Mucosa of descending colon (tissue), 3 donors: ENCODE results near the gene ROMO1. TPM values are rescaled to one million over a fixed set of nuclear protein-coding genes. Genes with fewer than 3 reads are reported as not detected.
"Not testable (repeated sequence)": the region's sequence is repeated elsewhere in the genome, so short reads cannot be mapped to it uniquely, and the experiment has no call there.

Experiments
- ATAC-seq: fragments of 200-7000 bp; cut with Tn5 transposase; one replicate; pipeline ENCODE4 v1.9.1; 2020; ENCODE audit warnings: mild to moderate bottlenecking, moderate library complexity
- DNase-seq, 3 donors: peaks; one replicate each; pipeline ENCODE4 v3.0.0-alpha.2; 2020
- H3K36me3 ChIP-seq: fragments of 200-600 bp; one replicate; pipeline ENCODE4 v1.8.0; 2021; ENCODE audit warnings: low read depth, mild to moderate bottlenecking
- H3K4me1 ChIP-seq: fragments of 200-600 bp; one replicate; pipeline ENCODE4 v1.8.0; 2021; ENCODE audit warnings: low read depth, mild to moderate bottlenecking
- H3K4me3 ChIP-seq: fragments of 200-600 bp; one replicate; pipeline ENCODE4 v1.8.0; 2021; ENCODE audit warnings: mild to moderate bottlenecking
- H3K9me3 ChIP-seq: fragments of 200-600 bp; one replicate; pipeline ENCODE4 v1.8.0; 2021; ENCODE audit warnings: mild to moderate bottlenecking
- CTCF ChIP-seq: fragments of 200-600 bp; IDR thresholded peaks from one replicate; pipeline ENCODE4 v1.8.0; 2022; ENCODE audit warnings: antibody characterized with exemption, mild to moderate bottlenecking
- intact Hi-C, 2 donors: fragments of 100-400 bp; cut with DNase I in 1 of 2; cut with micrococcal nuclease in 1 of 2; formaldehyde crosslinking; loops; one replicate each; pipeline versions ENCODE4 v1.11.0 to v1.11.1; 2022; cut with DNase I, micrococcal nuclease
- total RNA-seq, 3 donors: library from RNA; stranded (reverse); fragmentation: NEBNext Ultra II Directional in 2 of 3; extraction: Animal tissue kit (Norgen Biotek cat#: 25700) in 2 of 3; gene quantifications; one replicate each; pipeline versions ENCODE4 v1.2.1 to v1.2.4, GENCODE V29; 2021 to 2023
- donor health status: DM: no; HTN: no; CAD: no; lungs with moderate emphysema.
- donor health status: DM: no; HTN: no; CAD: no.
- donor health status: DM: no; HTN: yes; CAD: no.

The ROMO1 gene
- total RNA-seq, 3 donors from 2014 or later, result 112 to 147 (median 137) TPM

GRCh38 chr20:35669221-35669620 is 30.0 kb upstream of the ROMO1 start:
- H3K4me3 ChIP-seq, result no peak overlapping the region
- no peaks in the 10 kb centered on the region for H3K9me3 ChIP-seq
- intact Hi-C loops, result no loop called here
- no peaks in the 10 kb centered on the region for H3K36me3 ChIP-seq
- no peak for TF ChIP-seq CTCF
- ATAC-seq (no peak), DNase-seq (no peak)
- no peaks in the 10 kb centered on the region for H3K4me1 ChIP-seq

GRCh38 chr20:35669681-35670080 is 29.5 kb upstream of the ROMO1 start:
- H3K9me3 ChIP-seq, result no peaks in the 10 kb centered on the region
- DNase-seq (no peak), ATAC-seq (no peak)
- H3K36me3 ChIP-seq, result no peaks in the 10 kb centered on the region
- intact Hi-C loops, result no loop called here
- no peaks in the 10 kb centered on the region for H3K4me1 ChIP-seq
- no peak overlapping the region for H3K4me3 ChIP-seq
- TF ChIP-seq CTCF, result no peak

- Histone ChIP-seq H3K36me3 (no peaks in the 10 kb centered on the region), H3K9me3 (no peaks in the 10 kb centered on the region), H3K4me3 (no peak overlapping the region), H3K4me1 (no peaks in the 10 kb centered on the region)
- DNase-seq (no peak), ATAC-seq (no peak)
- intact Hi-C loops, result no loop called here
- TF ChIP-seq CTCF, result no peak
Observed at GRCh38 chr20:35673884-35674283, 25.3 kb upstream of the ROMO1 start.

- ATAC-seq (no peak), DNase-seq (no peak)
- no peaks in the 10 kb centered on the region for H3K36me3 ChIP-seq
- intact Hi-C loops, result no loop called here
- H3K4me3 ChIP-seq, result no peak overlapping the region
- no peaks in the 10 kb centered on the region for H3K9me3 ChIP-seq
- no peak for TF ChIP-seq CTCF
- no peaks in the 10 kb centered on the region for H3K4me1 ChIP-seq
Observed at GRCh38 chr20:35674921-35675320, 24.3 kb upstream of the ROMO1 start.

GRCh38 chr20:35680452-35681183 is 18.6 kb upstream of the ROMO1 start:
- H3K4me1 ChIP-seq, result no peaks in the 10 kb centered on the region
- no peaks in the 10 kb centered on the region for H3K9me3 ChIP-seq
- DNase-seq, result no peak
- no peak overlapping the region for H3K4me3 ChIP-seq
- intact Hi-C loops, result no loop called here
- no peak for TF ChIP-seq CTCF
- ATAC-seq, result no peak
- no peaks in the 10 kb centered on the region for H3K36me3 ChIP-seq

GRCh38 chr20:35681960-35682359 is 17.2 kb upstream of the ROMO1 start:
- no peak for ATAC-seq
- H3K4me3 ChIP-seq, result no peak overlapping the region
- H3K9me3 ChIP-seq, result no peaks in the 10 kb centered on the region
- intact Hi-C loops, result no loop called here
- no peaks in the 10 kb centered on the region for H3K4me1 ChIP-seq
- H3K36me3 ChIP-seq, result no peaks in the 10 kb centered on the region
- TF ChIP-seq CTCF, result no peak
- DNase-seq, result no peak

GRCh38 chr20:35685368-35685767 is 13.8 kb upstream of the ROMO1 start:
- H3K4me3 ChIP-seq, ATAC-seq, DNase-seq, H3K4me1 ChIP-seq, intact Hi-C loops, H3K36me3 ChIP-seq, H3K9me3 ChIP-seq: not testable (repeated sequence)

- H3K9me3 ChIP-seq, intact Hi-C loops, ATAC-seq, H3K36me3 ChIP-seq, H3K4me3 ChIP-seq, DNase-seq, H3K4me1 ChIP-seq: not testable (repeated sequence)
Observed at GRCh38 chr20:35686872-35687271, 12.3 kb upstream of the ROMO1 start.
